ENCODE data around the gene WDR4. TPM values are rescaled to one million over a fixed set of nuclear protein-coding genes. Genes with fewer than 3 reads are reported as not detected.

Gene WDR4
- total and polyA plus RNA-seq, 2 of the 4 experiments (the other 2 are of a cell fraction) = 11.3 to 20.8 TPM

DNA sequence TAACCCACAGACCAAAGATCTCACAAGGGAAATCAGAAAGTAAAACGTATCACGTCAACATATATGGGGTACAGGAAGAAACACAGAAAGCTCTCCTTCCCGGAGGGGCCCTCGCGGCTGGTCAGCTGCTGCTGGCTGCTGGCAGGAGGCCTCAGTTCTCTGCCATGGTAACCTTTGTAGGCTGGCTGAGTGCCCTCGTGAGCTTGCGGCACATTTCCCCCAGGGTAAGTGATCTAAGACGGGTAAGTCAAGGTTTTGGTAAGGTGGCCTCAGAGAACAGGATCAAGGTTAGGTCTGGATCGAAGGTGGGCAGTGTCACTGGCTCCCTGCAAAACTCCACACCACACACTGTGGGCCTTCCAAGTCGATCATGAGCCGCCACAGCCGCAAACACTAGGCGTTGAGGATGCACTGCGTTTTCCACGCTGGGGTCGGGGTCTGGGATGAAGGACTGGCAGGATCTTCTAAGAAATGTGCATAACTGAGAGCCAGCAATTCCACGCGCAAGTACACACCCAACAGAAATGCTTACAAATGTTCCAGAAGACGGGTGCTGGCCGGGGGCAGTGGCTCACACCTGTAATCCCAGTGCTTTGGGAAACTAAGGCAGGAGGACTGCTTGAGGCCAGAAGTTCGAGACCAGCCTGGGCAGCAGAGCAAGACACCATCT is 33.9 kb downstream of the WDR4 start:
- no peaks in the 10 kb centered on the region for H3K9me3 ChIP-seq (ENCODE audit: control insufficient read depth, insufficient read depth, low read length)
- dilution Hi-C loops (cut with HindIII; ENCODE audit: low sequenced_read_pairs, unreplicated experiment) (no loop called here), intact Hi-C loops (cut with micrococcal nuclease) (loop anchor here (10.0 kb wide), 1 partner anchor 1371 kb away; no protein-coding TSS in a partner anchor), in situ Hi-C loops (cut with MboI; ENCODE audit: low sequenced_read_pairs) (loop anchor here (25.0 kb wide), 1 partner anchor 683 kb away; no protein-coding TSS in a partner anchor)
- no peak overlapping the region for H3K4ac ChIP-seq (ENCODE audit: low read depth, low read length)
- H3K14ac ChIP-seq (replicated peaks; ENCODE audit: low read depth, low read length) = no peak overlapping the region
- H3K36me3 ChIP-seq (ENCODE audit: control insufficient read depth, insufficient read depth, low read length) = peaks cover 53% of the 10 kb centered on the region
- no TSS peak for BruUV-seq (replicated peaks)
- H3K4me3 ChIP-seq (ENCODE audit: insufficient read depth, low read depth, low read length) = no peak overlapping the region
- ChIA-PET POLR2A (ENCODE audit: unreplicated experiment) (no interaction called here), CTCF (no interaction called here)
- H3K79me1 ChIP-seq (ENCODE audit: low read depth in 1 of 2, low read length in 2 of 2) = peaks cover 4 to 22% of the 10 kb centered on the region in 2 experiments
- TF ChIP-seq NFE2L2 (IDR thresholded peaks at IDR 0.05; ENCODE audit: low read depth, low read length) (no peak), SMC3 (IDR thresholded peaks at IDR 0.05; ENCODE audit: low read depth, low read length) (no peak), RFX5 (IDR thresholded peaks at IDR 0.05; ENCODE audit: low read depth, low read length) (no peak), RCOR1 (IDR thresholded peaks at IDR 0.05; ENCODE audit: insufficient replicate concordance, low read length) (no peak), RAD21 (IDR thresholded peaks at IDR 0.05; ENCODE audit: low read length) (no peak), CHD1 (IDR thresholded peaks at IDR 0.05; ENCODE audit: low read depth, low read length) (no peak), MAFK (IDR thresholded peaks at IDR 0.05; ENCODE audit: low read depth, low read length) (no peak), MAZ (IDR thresholded peaks at IDR 0.05; ENCODE audit: borderline replicate concordance, low read depth, low read length) (no peak), CEBPB (IDR thresholded peaks at IDR 0.05; ENCODE audit: low read depth, low read length) (no peak)
- TF ChIP-seq, protein P1, sequence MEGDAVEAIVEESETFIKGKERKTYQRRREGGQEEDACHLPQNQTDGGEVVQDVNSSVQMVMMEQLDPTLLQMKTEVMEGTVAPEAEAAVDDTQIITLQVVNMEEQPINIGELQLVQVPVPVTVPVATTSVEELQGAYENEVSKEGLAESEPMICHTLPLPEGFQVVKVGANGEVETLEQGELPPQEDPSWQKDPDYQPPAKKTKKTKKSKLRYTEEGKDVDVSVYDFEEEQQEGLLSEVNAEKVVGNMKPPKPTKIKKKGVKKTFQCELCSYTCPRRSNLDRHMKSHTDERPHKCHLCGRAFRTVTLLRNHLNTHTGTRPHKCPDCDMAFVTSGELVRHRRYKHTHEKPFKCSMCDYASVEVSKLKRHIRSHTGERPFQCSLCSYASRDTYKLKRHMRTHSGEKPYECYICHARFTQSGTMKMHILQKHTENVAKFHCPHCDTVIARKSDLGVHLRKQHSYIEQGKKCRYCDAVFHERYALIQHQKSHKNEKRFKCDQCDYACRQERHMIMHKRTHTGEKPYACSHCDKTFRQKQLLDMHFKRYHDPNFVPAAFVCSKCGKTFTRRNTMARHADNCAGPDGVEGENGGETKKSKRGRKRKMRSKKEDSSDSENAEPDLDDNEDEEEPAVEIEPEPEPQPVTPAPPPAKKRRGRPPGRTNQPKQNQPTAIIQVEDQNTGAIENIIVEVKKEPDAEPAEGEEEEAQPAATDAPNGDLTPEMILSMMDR (conservative IDR thresholded peaks at IDR 0.05; ENCODE audit: low read depth, low read length) = no peak
- TF ChIP-seq, protein P2, sequence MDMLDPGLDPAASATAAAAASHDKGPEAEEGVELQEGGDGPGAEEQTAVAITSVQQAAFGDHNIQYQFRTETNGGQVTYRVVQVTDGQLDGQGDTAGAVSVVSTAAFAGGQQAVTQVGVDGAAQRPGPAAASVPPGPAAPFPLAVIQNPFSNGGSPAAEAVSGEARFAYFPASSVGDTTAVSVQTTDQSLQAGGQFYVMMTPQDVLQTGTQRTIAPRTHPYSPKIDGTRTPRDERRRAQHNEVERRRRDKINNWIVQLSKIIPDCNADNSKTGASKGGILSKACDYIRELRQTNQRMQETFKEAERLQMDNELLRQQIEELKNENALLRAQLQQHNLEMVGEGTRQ (IDR thresholded peaks at IDR 0.05; ENCODE audit: low read depth, low read length) = no peak
- TF ChIP-seq, protein P3, sequence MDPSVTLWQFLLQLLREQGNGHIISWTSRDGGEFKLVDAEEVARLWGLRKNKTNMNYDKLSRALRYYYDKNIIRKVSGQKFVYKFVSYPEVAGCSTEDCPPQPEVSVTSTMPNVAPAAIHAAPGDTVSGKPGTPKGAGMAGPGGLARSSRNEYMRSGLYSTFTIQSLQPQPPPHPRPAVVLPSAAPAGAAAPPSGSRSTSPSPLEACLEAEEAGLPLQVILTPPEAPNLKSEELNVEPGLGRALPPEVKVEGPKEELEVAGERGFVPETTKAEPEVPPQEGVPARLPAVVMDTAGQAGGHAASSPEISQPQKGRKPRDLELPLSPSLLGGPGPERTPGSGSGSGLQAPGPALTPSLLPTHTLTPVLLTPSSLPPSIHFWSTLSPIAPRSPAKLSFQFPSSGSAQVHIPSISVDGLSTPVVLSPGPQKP (IDR thresholded peaks at IDR 0.05; ENCODE audit: borderline replicate concordance, low read depth, low read length) = no peak
- 88% methylated on average over 11 of the region's 21 CpGs; no CpG with 5 or more reads in 1 of the 2 experiments for WGBS, 2 experiments (ENCODE audit: extremely low coverage in 2 of 2, insufficient read length in 1 of 2)
- no peak for DNase-seq
- H3K23ac ChIP-seq (ENCODE audit: low read depth, low read length) = no peak overlapping the region
- H3K56ac ChIP-seq (ENCODE audit: extremely low read depth, insufficient read depth, low read length) = no peak overlapping the region
- no peak overlapping the region for H2AK5ac ChIP-seq (ENCODE audit: low read depth, low read length)
- no peak overlapping the region for H2BK5ac ChIP-seq (ENCODE audit: low read depth, low read length, poor library complexity, severe bottlenecking)
- H4K20me1 ChIP-seq (ENCODE audit: insufficient read depth, low read length) = peaks cover 30% of the 10 kb centered on the region
- no peak overlapping the region for H3K27ac ChIP-seq (ENCODE audit: insufficient read depth, low read length)
- no peak overlapping the region for H2BK120ac ChIP-seq (ENCODE audit: low read depth, low read length)
- no peak overlapping the region for H4K5ac ChIP-seq (ENCODE audit: low read depth, low read length)
- no peak overlapping the region for H3K18ac ChIP-seq (ENCODE audit: low read depth, low read length)
- H4K91ac ChIP-seq (ENCODE audit: insufficient read depth, low read depth, low read length) = no peak overlapping the region
- no peaks in the 10 kb centered on the region for H3K27me3 ChIP-seq (ENCODE audit: control insufficient read depth, insufficient read depth, low read length)
- H3K4me1 ChIP-seq (ENCODE audit: control insufficient read depth, insufficient read depth, low read length) = no peaks in the 10 kb centered on the region
- peaks cover 7% of the 10 kb centered on the region; the same call in 1 of the 2 replicates for H3K9me1 ChIP-seq (ENCODE audit: insufficient read depth, low read length)
- ATAC-seq (ENCODE audit: low read depth) = no peak
- H2BK20ac ChIP-seq (ENCODE audit: low read depth, low read length) = no peak overlapping the region
- H4K8ac ChIP-seq (ENCODE audit: low read depth in 2 of 2, low read length in 2 of 2) = no peak overlapping the region
- no peak overlapping the region for H2BK15ac ChIP-seq (ENCODE audit: low read depth, low read length)
- H2AK9ac ChIP-seq (replicated peaks; ENCODE audit: low read depth, low read length, poor library complexity) = peak overlapping the region; percentile 33
- no peak overlapping the region for H3K4me2 ChIP-seq (ENCODE audit: low read depth, low read length)
- H3K9ac ChIP-seq (ENCODE audit: low read depth, low read length) = no peak overlapping the region
- no peak overlapping the region for H2AFZ ChIP-seq (replicated peaks; ENCODE audit: low read length, poor library complexity)
